Panc1 (cell line): Measurements from ENCODE around the gene SLCO4A1. TPM values are rescaled to one million over a fixed set of nuclear protein-coding genes. Genes with fewer than 3 reads are reported as not detected.

ENCODE experiments used
- ATAC-seq: fragments of 200-7000 bp; cut with Tn5 transposase; 2 replicates; pipeline ENCODE4 v1.9.1; 2020; ENCODE audit warnings: mild to moderate bottlenecking, moderate library complexity
- BruUV-seq: library from RNA; stranded (reverse); fragments of 400-500 nt; replicated peaks from 2 replicates; lab custom pipeline; 2021; lab: Mats Ljungman, UMichigan
- CTCF ChIA-PET: fragments of 300-600 bp; sonication (Branson Sonifier 250); formaldehyde crosslinking; loops from one replicate; lab custom pipeline; 2022; ENCODE audit warnings: antibody characterized with exemption; lab: Charles Lee
- POLR2A ChIA-PET: fragments of 300-600 bp; sonication (Branson Sonifier 250); formaldehyde crosslinking; loops from one replicate; lab custom pipeline; 2022; ENCODE audit warnings: antibody characterized with exemption; lab: Charles Lee
- DNase-seq: peaks from one replicate; pipeline ENCODE4 v3.0.0-alpha.2; 2010; ENCODE audit warnings: low read depth, low spot score
- H3K27ac ChIP-seq: 2 replicates; pipeline ENCODE4 v1.5.1; 2011; ENCODE audit warnings: mild to moderate bottlenecking, low read length, inconsistent platforms
- H3K27me3 ChIP-seq: fragments of 200-500 bp; sonication (Bioruptor generic); 2 replicates; pipeline ENCODE4 v1.6.0; 2014; ENCODE audit warnings: low read length, inconsistent platforms; ENCODE audit not compliant: control insufficient read depth, insufficient read depth
- H3K36me3 ChIP-seq: fragments of 200-500 bp; sonication (Bioruptor generic); 2 replicates; pipeline ENCODE4 v1.5.1; 2014; ENCODE audit warnings: inconsistent platforms, mild to moderate bottlenecking, low read length, moderate library complexity; ENCODE audit not compliant: control insufficient read depth, insufficient read depth
- H3K4me1 ChIP-seq: 2 replicates; pipeline ENCODE4 v1.5.1; 2011; ENCODE audit warnings: inconsistent platforms, mild to moderate bottlenecking, low read length, moderate library complexity; ENCODE audit not compliant: control insufficient read depth, insufficient read depth
- H3K4me3 ChIP-seq, 2 experiments: 2 replicates each; pipeline ENCODE4 v1.5.1; 2011 to 2012; ENCODE audit warnings: low read depth in 2 of 2, low read length in 2 of 2, mild to moderate bottlenecking in 2 of 2, inconsistent platforms in 1 of 2, moderate library complexity in 1 of 2
- H3K9me3 ChIP-seq: fragments of 200-500 bp; sonication (Bioruptor generic); 2 replicates; pipeline ENCODE4 v1.5.1; 2014; ENCODE audit warnings: low read depth, mild to moderate bottlenecking, inconsistent platforms, low read length, moderate library complexity; ENCODE audit not compliant: control insufficient read depth, insufficient read depth
- POLR2AphosphoS5 ChIP-seq: IDR thresholded peaks from 2 replicates; pipeline ENCODE4 v1.6.1; 2012; ENCODE audit warnings: mild to moderate bottlenecking, low read depth, low read length, moderate library complexity
- REST ChIP-seq, 2 experiments: IDR thresholded peaks; 2 replicates each; pipeline ENCODE4 v1.6.1; 2011 to 2012; ENCODE audit warnings: low read depth in 2 of 2, control low read depth in 1 of 2, low read length in 1 of 2, mild to moderate bottlenecking in 1 of 2, moderate library complexity in 1 of 2; ENCODE audit not compliant: insufficient read depth in 1 of 2
- SIN3A ChIP-seq: IDR thresholded peaks from 2 replicates; pipeline ENCODE4 v1.6.1; 2012; ENCODE audit warnings: low read depth, mild to moderate bottlenecking, low read length, moderate library complexity, borderline replicate concordance; ENCODE audit not compliant: insufficient read depth
- TCF7L2 ChIP-seq: IDR thresholded peaks from 2 replicates; pipeline ENCODE4 v1.6.1; 2011; ENCODE audit warnings: mild to moderate bottlenecking, low read depth, low read length, inconsistent platforms
- in situ Hi-C: cut with HindIII; loops from 2 replicates; pipeline ENCODE4 v1.10.0; 2016; ENCODE audit warnings: low sequenced_read_pairs, low pct_unique_long_range_greater_than_20kb
- intact Hi-C: fragments of 100-400 bp; cut with micrococcal nuclease; formaldehyde crosslinking; loops from one replicate; pipeline ENCODE4 v1.10.0; 2022; ENCODE audit not compliant: unreplicated experiment
- total RNA-seq: library from RNA; stranded (reverse); gene quantifications from one replicate; pipeline ENCODE4 v1.2.1, GENCODE V29; 2021; ENCODE audit not compliant: unreplicated experiment
- TF ChIP-seq, protein P1 (sequence below): fragments of 450-650 bp; IDR thresholded peaks from 2 replicates; pipeline ENCODE4 v1.5.1; 2017; ENCODE audit warnings: mild to moderate bottlenecking

Gene SLCO4A1
- total RNA-seq, 1 experiment from 2014 or later, result 167 TPM

- H3K9me3 ChIP-seq, result no peaks in the 10 kb centered on the region
- ChIA-PET POLR2A (interaction anchor here (0.5 to 0.7 kb wide), 2 partner anchors 100 to 101 kb away, joined by 3 to 9 read pairs; no protein-coding TSS in a partner anchor), CTCF (no interaction called here)
- peak; percentile 31; the same call in 1 of the 2 replicates for TF ChIP-seq SIN3A
- TF ChIP-seq, protein P1, sequence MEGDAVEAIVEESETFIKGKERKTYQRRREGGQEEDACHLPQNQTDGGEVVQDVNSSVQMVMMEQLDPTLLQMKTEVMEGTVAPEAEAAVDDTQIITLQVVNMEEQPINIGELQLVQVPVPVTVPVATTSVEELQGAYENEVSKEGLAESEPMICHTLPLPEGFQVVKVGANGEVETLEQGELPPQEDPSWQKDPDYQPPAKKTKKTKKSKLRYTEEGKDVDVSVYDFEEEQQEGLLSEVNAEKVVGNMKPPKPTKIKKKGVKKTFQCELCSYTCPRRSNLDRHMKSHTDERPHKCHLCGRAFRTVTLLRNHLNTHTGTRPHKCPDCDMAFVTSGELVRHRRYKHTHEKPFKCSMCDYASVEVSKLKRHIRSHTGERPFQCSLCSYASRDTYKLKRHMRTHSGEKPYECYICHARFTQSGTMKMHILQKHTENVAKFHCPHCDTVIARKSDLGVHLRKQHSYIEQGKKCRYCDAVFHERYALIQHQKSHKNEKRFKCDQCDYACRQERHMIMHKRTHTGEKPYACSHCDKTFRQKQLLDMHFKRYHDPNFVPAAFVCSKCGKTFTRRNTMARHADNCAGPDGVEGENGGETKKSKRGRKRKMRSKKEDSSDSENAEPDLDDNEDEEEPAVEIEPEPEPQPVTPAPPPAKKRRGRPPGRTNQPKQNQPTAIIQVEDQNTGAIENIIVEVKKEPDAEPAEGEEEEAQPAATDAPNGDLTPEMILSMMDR, result no peak
- H3K4me3 ChIP-seq, result peak overlapping the region; percentile 65 to 80
- intact Hi-C loops (no loop called here), in situ Hi-C loops (no loop called here)
- peak; percentile 29 for ATAC-seq
- H3K4me1 ChIP-seq, result peaks cover 57% of the 10 kb centered on the region
- no peak for DNase-seq
- no peaks in the 10 kb centered on the region for H3K27me3 ChIP-seq
- no peaks in the 10 kb centered on the region; the same call in 1 of the 2 replicates for H3K36me3 ChIP-seq
- no TSS peak for BruUV-seq
- H3K27ac ChIP-seq, result peak overlapping the region; percentile 96
These were observed 590 bp downstream of the SLCO4A1 start for GRCh38 chr20:62642666-62643520.

DNA sequence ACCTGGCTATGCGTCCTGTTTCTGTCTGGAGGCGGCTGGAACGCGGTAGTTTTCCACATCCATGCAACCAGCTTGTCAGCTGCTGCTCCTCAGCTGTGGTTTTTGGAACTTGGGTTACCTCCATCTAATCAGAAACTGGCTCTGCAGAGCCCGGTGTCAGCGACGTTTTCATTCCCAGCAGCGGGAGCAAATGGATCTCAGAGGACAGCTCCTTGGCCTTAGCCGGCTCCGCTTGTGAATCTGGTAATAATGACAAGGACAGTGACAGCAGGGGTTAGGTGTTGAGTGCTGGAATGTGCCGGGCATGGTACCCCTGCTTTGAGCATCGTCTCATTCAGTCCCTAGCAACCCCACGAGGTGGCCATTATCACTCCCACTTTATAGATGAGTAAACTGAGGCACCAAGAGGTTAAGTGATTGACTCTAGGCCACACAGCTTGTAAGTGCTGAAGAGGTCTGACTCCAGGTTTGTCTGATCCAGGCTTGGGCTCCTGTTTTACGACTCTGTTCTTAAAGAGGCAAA, 1.3 kb downstream of the SLCO4A1 start:
- BruUV-seq, result no TSS peak
- DNase-seq, result no peak
- Histone ChIP-seq H3K27me3 (no peaks in the 10 kb centered on the region), H3K9me3 (no peaks in the 10 kb centered on the region), H3K27ac (peak overlapping the region; percentile 96), H3K4me1 (peaks cover 61% of the 10 kb centered on the region), H3K4me3 (peak overlapping the region; percentile 65 to 80), H3K36me3 (no peaks in the 10 kb centered on the region; the same call in 1 of the 2 replicates)
- intact Hi-C loops, result no loop called here
- in situ Hi-C loops, result no loop called here
- ATAC-seq, result no peak
- ChIA-PET POLR2A (interaction anchor here (0.7 kb wide), 1 partner anchor 101 kb away, joined by 3 read pairs; no protein-coding TSS in a partner anchor), CTCF (no interaction called here)
- TF ChIP-seq, protein P1, result no peak
- no peak for TF ChIP-seq POLR2AphosphoS5
- TF ChIP-seq REST (IDR thresholded peaks at IDR 0.05; ENCODE audit: insufficient read depth in 1 of 2, low read depth in 2 of 2, low read length in 1 of 2), result no peak
- no peak; the same call in 1 of the 2 replicates for TF ChIP-seq SIN3A
- TF ChIP-seq TCF7L2, result no peak
